HepG2 (cell line): Measurements from ENCODE around the gene CD80. TPM values are rescaled to one million over a fixed set of nuclear protein-coding genes. Genes with fewer than 3 reads are reported as not detected.

Source experiments
- ATAC-seq: fragments of 200-7000 bp; cut with Tn5 transposase; 3 replicates; pipeline ENCODE4 v1.9.1; 2020; ENCODE audit warnings: mild to moderate bottlenecking, moderate library complexity
- BruUV-seq: library from RNA; stranded (reverse); fragments of 400-500 nt; replicated peaks from 2 replicates; lab custom pipeline; 2021; lab: Mats Ljungman, UMichigan
- CTCF ChIA-PET: fragments of 300-600 bp; formaldehyde crosslinking; extraction: SDS; loops from one replicate; lab custom pipeline; 2021; ENCODE audit warnings: low total read pairs, inconsistent platforms, low intra/inter-chr PET ratio; lab: Yijun Ruan, JAX
- POLR2A ChIA-PET: fragments of 350-600 bp; sonication (Branson Sonifier 250); formaldehyde crosslinking; loops from one replicate; lab custom pipeline; 2020; ENCODE audit warnings: antibody characterized with exemption, inconsistent platforms; lab: Yijun Ruan, JAX
- DNase-seq: peaks from one replicate; pipeline ENCODE4 v3.0.0-alpha.2; 2015; ENCODE audit warnings: low spot score
- FAIRE-seq: peaks from 3 replicates; lab custom pipeline; 2011; peaks lifted over from hg19 to GRCh38; lab: Jason Lieb, UNC
- H2AFZ ChIP-seq: one replicate; pipeline ENCODE4 v1.6.1; 2011; ENCODE audit warnings: low read length, inconsistent platforms
- H3K27ac ChIP-seq: fragments of 300-600 bp; 3 replicates; pipeline ENCODE4 v1.8.0; 2011; ENCODE audit warnings: mixed run types, mild to moderate bottlenecking, mixed read lengths, low read length, inconsistent platforms; ENCODE audit not compliant: insufficient read depth; ENCODE audit errors: extremely low read length
- H3K27me3 ChIP-seq, 2 experiments: fragments of 200-600 bp in 1 of 2; 2 replicates in 1 of 2; 3 replicates in 1 of 2; pipeline versions ENCODE4 v1.6.0 to v1.8.0; 2011; ENCODE audit warnings: low read length in 2 of 2, mild to moderate bottlenecking in 2 of 2, moderate library complexity in 2 of 2, inconsistent platforms in 1 of 2; ENCODE audit not compliant: insufficient read depth in 2 of 2, control insufficient read depth in 1 of 2
- H3K36me3 ChIP-seq, 2 experiments: fragments of 200-600 bp in 1 of 2; replicated peaks in 1 of 2; 2 replicates in 1 of 2; 3 replicates in 1 of 2; pipeline versions ENCODE4 v1.5.1 to v1.8.0; 2011; ENCODE audit warnings: low read length in 2 of 2, inconsistent platforms in 1 of 2; ENCODE audit not compliant: insufficient read depth in 2 of 2, control insufficient read depth in 1 of 2
- H3K4me1 ChIP-seq: 2 replicates; pipeline ENCODE4 v1.5.1; 2012; ENCODE audit warnings: low read length, inconsistent platforms; ENCODE audit not compliant: insufficient read depth
- H3K4me2 ChIP-seq: 2 replicates; pipeline ENCODE4 v1.6.0; 2011; ENCODE audit warnings: low read depth, low read length, inconsistent platforms
- H3K4me3 ChIP-seq, 3 experiments: fragments of 200-600 bp in 1 of 3; sonication (generic), shearing (Covaris generic) in 1 of 3; replicated peaks in 1 of 3; 2 replicates each; pipeline ENCODE4 v1.5.1; 2011 to 2016; ENCODE audit warnings: low read length in 3 of 3, inconsistent platforms in 2 of 3, low read depth in 2 of 3, mild to moderate bottlenecking in 2 of 3, control low read depth in 1 of 3, mixed read lengths in 1 of 3; ENCODE audit not compliant: insufficient read depth in 1 of 3
- H3K79me2 ChIP-seq: one replicate; pipeline ENCODE4 v1.6.1; 2011; ENCODE audit warnings: low read length, inconsistent platforms; ENCODE audit not compliant: insufficient read depth
- H3K9ac ChIP-seq: 2 replicates; pipeline ENCODE4 v1.6.0; 2011; ENCODE audit warnings: mild to moderate bottlenecking, low read depth, low read length, inconsistent platforms; ENCODE audit not compliant: insufficient read depth
- H3K9me3 ChIP-seq: 2 replicates; pipeline ENCODE4 v1.5.1; 2012; ENCODE audit warnings: mild to moderate bottlenecking, low read length
- H4K20me1 ChIP-seq: 2 replicates; pipeline ENCODE4 v1.6.0; 2011; ENCODE audit warnings: inconsistent platforms, mild to moderate bottlenecking, low read length, moderate library complexity; ENCODE audit not compliant: insufficient read depth
- ARID2 ChIP-seq: sonication (generic); formaldehyde crosslinking; IDR thresholded peaks from 2 replicates; pipeline ENCODE4 v1.8.1; 2022; ENCODE audit warnings: mild to moderate bottlenecking, missing genetic modification reagents, borderline replicate concordance
- ATF3 ChIP-seq: sonication (generic); formaldehyde crosslinking; IDR thresholded peaks from 2 replicates; pipeline ENCODE4 v1.4.0; 2020; ENCODE audit warnings: missing genetic modification reagents
- CBX2 ChIP-seq, 2 experiments: fragments of 200-600 bp in 1 of 2; sonication (generic); formaldehyde crosslinking in 1 of 2; IDR thresholded peaks; 2 replicates each; pipeline versions ENCODE4 v1.7.0 to v1.8.1; 2018 to 2022; ENCODE audit warnings: low read depth in 2 of 2, low read length in 1 of 2, mild to moderate bottlenecking in 1 of 2, missing genetic modification reagents in 1 of 2
- CEBPG ChIP-seq: IDR thresholded peaks from 2 replicates; pipeline ENCODE4 v1.6.1; 2016
- EHMT2 ChIP-seq: fragments of 200-600 bp; sonication (generic); IDR thresholded peaks from 2 replicates; pipeline ENCODE4 v1.7.0; 2017; ENCODE audit warnings: antibody characterized with exemption, low read depth, low read length, borderline replicate concordance
- FLYWCH1 ChIP-seq: sonication (generic); formaldehyde crosslinking; IDR thresholded peaks from 2 replicates; pipeline ENCODE4 v1.8.1; 2023; ENCODE audit warnings: mild to moderate bottlenecking, missing genetic modification reagents
- GTF3A ChIP-seq: sonication (generic); formaldehyde crosslinking; conservative IDR thresholded peaks from 2 replicates; pipeline ENCODE4 v1.4.0; 2020; ENCODE audit warnings: mild to moderate bottlenecking, missing genetic modification reagents
- MIXL1 ChIP-seq: IDR thresholded peaks from 2 replicates; pipeline ENCODE4 v1.6.1; 2016
- MTF2 ChIP-seq: sonication (generic); formaldehyde crosslinking; IDR thresholded peaks from 2 replicates; pipeline ENCODE4 v1.5.0; 2020; ENCODE audit warnings: missing genetic modification reagents, borderline replicate concordance
- NBN ChIP-seq: fragments of 450-650 bp; conservative IDR thresholded peaks from 2 replicates; pipeline ENCODE4 v1.6.1; 2017
- PHF5A ChIP-seq: IDR thresholded peaks from one replicate; pipeline ENCODE4 v1.6.1; 2018; ENCODE audit warnings: low read depth, missing genetic modification reagents; ENCODE audit not compliant: unreplicated experiment
- ZBTB21 ChIP-seq: sonication (generic); formaldehyde crosslinking; IDR thresholded peaks from 2 replicates; pipeline ENCODE4 v1.4.0; 2020; ENCODE audit warnings: missing genetic modification reagents
- ZBTB39 ChIP-seq: sonication (generic); formaldehyde crosslinking; IDR thresholded peaks from 2 replicates; pipeline ENCODE4 v1.5.0; 2020; ENCODE audit warnings: missing genetic modification reagents
- ZFAT ChIP-seq: sonication (generic); formaldehyde crosslinking; conservative IDR thresholded peaks from 2 replicates; pipeline ENCODE4 v1.8.1; 2023; ENCODE audit warnings: missing genetic modification reagents, inconsistent platforms
- ZNF18 ChIP-seq: sonication (generic); formaldehyde crosslinking; IDR thresholded peaks from 2 replicates; pipeline ENCODE4 v1.8.0; 2022; ENCODE audit warnings: mild to moderate bottlenecking, missing genetic modification reagents; ENCODE audit not compliant: insufficient replicate concordance
- ZNF232 ChIP-seq: sonication (generic); formaldehyde crosslinking; IDR thresholded peaks from 2 replicates; pipeline ENCODE4 v1.4.0; 2020; ENCODE audit warnings: missing genetic modification reagents, borderline replicate concordance
- ZNF24 ChIP-seq: fragments of 450-650 bp; IDR thresholded peaks from 2 replicates; pipeline ENCODE4 v1.6.1; 2017; ENCODE audit warnings: antibody characterized with exemption, mild to moderate bottlenecking
- ZNF331 ChIP-seq: sonication (generic); formaldehyde crosslinking; IDR thresholded peaks from 2 replicates; pipeline ENCODE4 v1.4.0; 2020; ENCODE audit warnings: missing genetic modification reagents
- ZNF432 ChIP-seq: sonication (generic); formaldehyde crosslinking; IDR thresholded peaks from 2 replicates; pipeline ENCODE4 v1.5.0; 2020; ENCODE audit warnings: missing genetic modification reagents, mild to moderate bottlenecking, borderline replicate concordance
- ZNF7 ChIP-seq: IDR thresholded peaks from 2 replicates; pipeline ENCODE4 v1.6.1; 2016; ENCODE audit warnings: missing biosample characterization, missing genetic modification reagents
- ZNF768 ChIP-seq: sonication (generic); formaldehyde crosslinking; IDR thresholded peaks from 2 replicates; pipeline ENCODE4 v1.4.0; 2020; ENCODE audit warnings: missing genetic modification reagents
- ZNF777 ChIP-seq: sonication (generic); formaldehyde crosslinking; IDR thresholded peaks from 2 replicates; pipeline ENCODE4 v1.4.0; 2020; ENCODE audit warnings: missing genetic modification reagents
- WGBS: methylation state at CpG from one replicate; pipeline ENCODE4 v1.1.6; 2017; ENCODE audit warnings: low lambda C conversion rate; 5-methylcytosine and 5-hydroxymethylcytosine counted together
- in situ Hi-C: cut with HindIII; loops from 2 replicates; pipeline ENCODE4 v1.10.0; 2017; ENCODE audit warnings: low pct_unique_long_range_greater_than_20kb; ENCODE audit not compliant: extremely low pct_ligation_motif_present
- intact Hi-C: fragments of 100-400 bp; cut with micrococcal nuclease; formaldehyde crosslinking; loops from one replicate; pipeline ENCODE4 v1.10.0; 2022; ENCODE audit not compliant: unreplicated experiment
- polyA plus RNA-seq, 8 experiments: library from polyadenylated mRNA; depleted of rRNA in 3 of 8; stranded (reverse) in 7 of 8; unstranded in 1 of 8; fragments of >200 nt; fragmentation: Illumina TruSeq in 4 of 8; extraction: Trizol in 4 of 8; gene quantifications; 2 replicates each; pipeline versions ENCODE4 v1.2.1 to v1.2.3, GENCODE V29; 2011 to 2016; ENCODE audit warnings: low read depth in 4 of 8, missing spikeins in 1 of 8, mixed read lengths in 1 of 8; ENCODE audit not compliant: insufficient read depth in 1 of 8
- total RNA-seq, 5 experiments: library from RNA; depleted of rRNA; stranded (reverse); fragments of >200 nt; fragmentation: Illumina TruSeq; extraction: Trizol; gene quantifications; 2 replicates each; pipeline ENCODE4 v1.2.3, GENCODE V29; 2016; ENCODE audit warnings: low read depth in 1 of 5

CD80 gene
- total and polyA plus RNA-seq, 2 of the 13 experiments (the other 11 are each of a cell fraction or from before 2014, with no cell fraction given), result not detected

DNA sequence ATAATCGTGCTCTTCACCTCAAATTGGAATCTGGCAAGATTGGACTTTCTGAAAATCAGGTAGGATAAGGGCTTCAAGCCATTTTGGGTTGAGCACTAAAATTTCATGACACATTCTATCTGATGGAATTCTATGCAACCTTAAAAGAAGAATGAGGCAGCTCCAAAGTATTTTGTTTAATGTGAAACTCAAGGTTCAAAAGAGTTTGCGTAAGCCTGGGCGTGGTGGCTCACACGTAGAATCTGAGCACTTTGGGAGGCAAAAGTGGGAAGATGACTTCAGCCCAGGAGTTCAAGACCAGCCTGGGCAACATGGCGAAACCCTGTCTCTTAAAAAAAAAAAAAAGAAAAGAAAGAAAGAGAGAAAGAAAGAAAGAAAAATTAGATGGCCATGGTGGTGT, 34.7 kb upstream of the CD80 start (continued):
- TF ChIP-seq MIXL1 (no peak), GTF3A (no peak), MTF2 (CRISPR knock-in tag) (no peak), ATF3 (CRISPR knock-in tag) (no peak)

DNA sequence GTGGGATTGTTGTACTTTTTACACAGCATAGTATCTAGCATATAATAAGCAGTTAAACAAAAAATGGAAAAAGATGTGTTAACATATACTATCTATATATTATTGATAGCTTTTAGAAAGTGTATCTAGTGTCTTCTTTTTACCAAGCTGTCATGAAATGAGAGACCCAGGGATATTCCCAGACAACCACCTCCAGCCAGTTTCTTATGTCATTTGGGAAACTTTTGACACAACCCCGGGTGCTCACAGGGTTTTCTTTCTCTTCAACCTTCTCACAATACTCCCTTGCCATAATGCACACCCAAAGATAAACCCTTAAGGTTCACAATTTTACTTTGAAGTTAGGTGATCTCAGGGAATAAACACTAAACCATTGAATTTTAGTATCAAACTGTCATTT, 33.4 kb upstream of the CD80 start:
- Histone ChIP-seq H3K4me3 (no peak overlapping the region), H3K9ac (no peak overlapping the region), H4K20me1 (no peaks in the 10 kb centered on the region), H2AFZ (no peak overlapping the region), H3K9me3 (peaks cover 9% of the 10 kb centered on the region), H3K79me2 (no peaks in the 10 kb centered on the region), H3K27ac (no peak overlapping the region), H3K36me3 (no peaks in the 10 kb centered on the region), H3K4me1 (peaks cover 18% of the 10 kb centered on the region; the same call in 1 of the 2 replicates), H3K27me3 (peaks cover 0 to 1% of the 10 kb centered on the region in 2 experiments; a peak in 1 of 5 replicates), H3K4me2 (no peak overlapping the region)
- POLR2A ChIA-PET, result no interaction called here
- DNase-seq (no peak), FAIRE-seq (no peak), ATAC-seq (no peak)
- intact Hi-C loops (no loop called here), in situ Hi-C loops (no loop called here)
- 0% methylated on average over 1 of the region's 1 CpG for WGBS
- BruUV-seq, result no TSS peak
- CTCF ChIA-PET, result no interaction called here
- no peak for TF ChIP-seq EHMT2
- TF ChIP-seq ARID2 (CRISPR knock-in tag), result no peak
- TF ChIP-seq ZFAT (CRISPR knock-in tag), result no peak
- no peak for TF ChIP-seq PHF5A (CRISPR knock-in tag)
- no peak for TF ChIP-seq NBN
- TF ChIP-seq ZNF768, result no peak
- no peak for TF ChIP-seq ZBTB39 (CRISPR knock-in tag)
- no peak for TF ChIP-seq ZNF24
- TF ChIP-seq ZNF432 (CRISPR knock-in tag), result no peak
- TF ChIP-seq CBX2 (IDR thresholded peaks at IDR 0.05; ENCODE audit: low read depth, low read length), result no peak
- TF ChIP-seq CBX2 (CRISPR knock-in tag; IDR thresholded peaks at IDR 0.05; ENCODE audit: low read depth), result no peak
- no peak for TF ChIP-seq ZNF331 (CRISPR knock-in tag)
- TF ChIP-seq ZBTB21 (CRISPR knock-in tag), result no peak
- TF ChIP-seq CEBPG (CRISPR knock-in tag), result no peak
- TF ChIP-seq ZNF777 (CRISPR knock-in tag), result no peak
- TF ChIP-seq ZNF7 (CRISPR knock-in tag), result no peak
- TF ChIP-seq ZNF18 (CRISPR knock-in tag), result no peak
- TF ChIP-seq ZNF232, result no peak
- TF ChIP-seq FLYWCH1 (CRISPR knock-in tag), result no peak
